ELF-1 (cell line): Measurements from ENCODE around the gene EDRF1.

Source experiments
- DNase-seq: peaks from one replicate; pipeline ENCODE4 v3.0.0-alpha.2; 2016; ENCODE audit warnings: low read depth, low spot score

Gene EDRF1

GRCh38 chr10:125762692-125763648 is 43.5 kb downstream of the EDRF1 start:
- peak; percentile 28 for DNase-seq

- DNase-seq = no peak
Measured at GRCh38 chr10:125765835-125766234, 46.3 kb downstream of the EDRF1 start.

GRCh38 chr10:125766511-125766910 is 47.0 kb downstream of the EDRF1 start:
- no peak for DNase-seq

- no peak for DNase-seq
Measured at GRCh38 chr10:125768219-125768855, 48.8 kb downstream of the EDRF1 start.

GRCh38 chr10:125769175-125769574 is 49.7 kb downstream of the EDRF1 start:
- DNase-seq = no peak

GRCh38 chr10:125770844-125771243 is 51.3 kb downstream of the EDRF1 start:
- DNase-seq = no peak

GRCh38 chr10:125772112-125772863 is 52.8 kb downstream of the EDRF1 start:
- no peak for DNase-seq

GRCh38 chr10:125772864-125773180 is 53.3 kb downstream of the EDRF1 start:
- DNase-seq = no peak

GRCh38 chr10:125773687-125774543 is 54.4 kb downstream of the EDRF1 start:
- DNase-seq = no peak

GRCh38 chr10:125774581-125775191 is 55.2 kb downstream of the EDRF1 start:
- no peak for DNase-seq

GRCh38 chr10:125775491-125776106 is 56.1 kb downstream of the EDRF1 start, which contains the start of gene MMP21:
Gene MMP21, minus strand, starts transcription at chr10:125775821. Its CDS starts 0 bp downstream, at chr10:125775821.
- DNase-seq = no peak

GRCh38 chr10:125777806-125778205 is 58.3 kb downstream of the EDRF1 start:
- no peak for DNase-seq

- DNase-seq = no peak
Measured at GRCh38 chr10:125778556-125778955, 59.0 kb downstream of the EDRF1 start.

- DNase-seq = no peak
Measured at GRCh38 chr10:125779403-125780327, 60.2 kb downstream of the EDRF1 start.

- no peak for DNase-seq
Measured at GRCh38 chr10:125781374-125781773, 61.9 kb downstream of the EDRF1 start.

GRCh38 chr10:125782054-125782453 is 62.5 kb downstream of the EDRF1 start:
- DNase-seq = no peak

GRCh38 chr10:125782616-125783015 is 63.1 kb downstream of the EDRF1 start:
- DNase-seq = no peak

GRCh38 chr10:125783408-125783807 is 63.9 kb downstream of the EDRF1 start:
- no peak for DNase-seq

GRCh38 chr10:125783957-125784356 is 64.4 kb downstream of the EDRF1 start:
- no peak for DNase-seq
